HG03097 (cell line): ENCODE measurements around the gene RNF39.
A peak's percentile ranks its signal among the peaks of the same experiment; 100 is the strongest.
"Not testable (repeated sequence)": the region's sequence is repeated elsewhere in the genome, so short reads cannot be mapped to it uniquely, and the experiment has no call there.

Source experiments
- ATAC-seq: cut with Tn5 transposase; IDR thresholded peaks from one replicate; pipeline ENCODE4 v1.9.1; 2021; ENCODE audit not compliant: unreplicated experiment, low FRiP score

RNF39 gene

GRCh38 chr6:30075094-30075789 lies at the start of gene RNF39:
RNF39 (minus strand) TSS chr6:30075769; CDS start chr6:30075585, 184 bp downstream.
- ATAC-seq: no peak

GRCh38 chr6:30122515-30122914 lies 46.9 kb upstream of the RNF39 start:
- ATAC-seq: no peak

- ATAC-seq: no peak
Observed at GRCh38 chr6:30121446-30122366, 46.1 kb upstream of the RNF39 start.

- ATAC-seq: not testable (repeated sequence)
Observed at GRCh38 chr6:30118691-30119090, 43.1 kb upstream of the RNF39 start.

GRCh38 chr6:30116724-30117123 lies 41.2 kb upstream of the RNF39 start:
- no peak for ATAC-seq

- no peak for ATAC-seq
Observed at GRCh38 chr6:30113841-30114240, 38.3 kb upstream of the RNF39 start.

GRCh38 chr6:30113003-30113759 lies 37.6 kb upstream of the RNF39 start, which contains the start of gene TRIM31:
TRIM31 (minus strand) TSS chr6:30113090; CDS start chr6:30112805, 285 bp downstream.
- peak; percentile 86 for ATAC-seq

- ATAC-seq: no peak
Observed at GRCh38 chr6:30112402-30112994, 36.9 kb upstream of the RNF39 start.

GRCh38 chr6:30111266-30111856 lies 35.8 kb upstream of the RNF39 start:
- ATAC-seq: no peak

- ATAC-seq: no peak
Observed at GRCh38 chr6:30104661-30105060, 29.1 kb upstream of the RNF39 start.

GRCh38 chr6:30103872-30104179 lies 28.3 kb upstream of the RNF39 start:
- no peak for ATAC-seq

GRCh38 chr6:30102970-30103871 lies 27.7 kb upstream of the RNF39 start:
- no peak for ATAC-seq

GRCh38 chr6:30102414-30102969 lies 26.9 kb upstream of the RNF39 start:
- no peak for ATAC-seq

GRCh38 chr6:30101444-30102413 lies 26.2 kb upstream of the RNF39 start:
- ATAC-seq: no peak

- no peak for ATAC-seq
Observed at GRCh38 chr6:30100585-30101443, 25.2 kb upstream of the RNF39 start.

- no peak for ATAC-seq
Observed at GRCh38 chr6:30100154-30100553, 24.6 kb upstream of the RNF39 start.
